Endothelial cell of umbilical vein (primary cell): ENCODE measurements around the gene EREG. TPM values are rescaled to one million over a fixed set of nuclear protein-coding genes. Genes with fewer than 3 reads are reported as not detected.
A peak's percentile ranks its signal among the peaks of the same experiment; 100 is the strongest.

Source experiments
- BruUV-seq: library from RNA; stranded (reverse); fragments of 400-500 nt; replicated peaks from 2 replicates; lab custom pipeline; 2021; lab: Mats Ljungman, UMichigan
- CTCF ChIA-PET: fragments of 300-600, 350-600 bp; sonication (Branson Sonifier 250); formaldehyde crosslinking; loops from one replicate; lab custom pipeline; 2021; ENCODE audit warnings: antibody characterized with exemption, inconsistent platforms; lab: Charles Lee
- POLR2A ChIA-PET: fragments of 300-600, 350-600 bp; sonication (Branson Sonifier 250); formaldehyde crosslinking; loops from one replicate; lab custom pipeline; 2021; ENCODE audit warnings: antibody characterized with exemption, inconsistent platforms; lab: Charles Lee
- DNase-seq: peaks from one replicate; pipeline ENCODE4 v3.0.0-alpha.2; 2011; ENCODE audit warnings: low read depth, low spot score
- FAIRE-seq: peaks from 2 replicates; lab custom pipeline; 2011; peaks lifted over from hg19 to GRCh38; lab: Jason Lieb, UNC
- H2AFZ ChIP-seq: 2 replicates; pipeline ENCODE4 v1.6.0; 2012; ENCODE audit warnings: low read depth, low read length, control low read depth, inconsistent platforms
- H3K27ac ChIP-seq: 2 replicates; pipeline ENCODE4 v1.5.1; 2011; ENCODE audit warnings: low read depth, mild to moderate bottlenecking, control low read depth, low read length, moderate library complexity; ENCODE audit not compliant: insufficient read depth
- H3K27me3 ChIP-seq, 2 experiments: 2 replicates each; pipeline versions ENCODE4 v1.6.0 to v1.6.1; 2011; ENCODE audit warnings: low read length in 2 of 2, mixed read lengths in 1 of 2; ENCODE audit not compliant: control insufficient read depth in 2 of 2, insufficient read depth in 2 of 2
- H3K36me3 ChIP-seq, 2 experiments: 2 replicates in 1 of 2; 3 replicates in 1 of 2; pipeline ENCODE4 v1.5.1; 2011; ENCODE audit warnings: low read length in 2 of 2, mild to moderate bottlenecking in 1 of 2, moderate library complexity in 1 of 2; ENCODE audit not compliant: control insufficient read depth in 2 of 2, insufficient read depth in 2 of 2; ENCODE audit errors: extremely low read depth in 1 of 2
- H3K4me1 ChIP-seq: 3 replicates; pipeline ENCODE4 v1.5.1; 2011; ENCODE audit warnings: mild to moderate bottlenecking, low read length; ENCODE audit not compliant: control insufficient read depth, insufficient read depth; ENCODE audit errors: extremely low read depth
- H3K4me2 ChIP-seq: 2 replicates; pipeline ENCODE4 v1.6.1; 2011; ENCODE audit warnings: low read length, control low read depth, mixed read lengths; ENCODE audit not compliant: insufficient read depth
- H3K4me3 ChIP-seq, 3 experiments: fragments of 200-600 bp in 1 of 3; sonication (generic), shearing (Covaris generic) in 1 of 3; replicated peaks in 1 of 3; 2 replicates each; pipeline ENCODE4 v1.5.1; 2011 to 2016; ENCODE audit warnings: control low read depth in 3 of 3, low read length in 3 of 3, mild to moderate bottlenecking in 2 of 3, inconsistent platforms in 1 of 3, low read depth in 1 of 3, moderate library complexity in 1 of 3; ENCODE audit not compliant: insufficient read depth in 1 of 3
- H3K79me2 ChIP-seq: 2 replicates; pipeline ENCODE4 v1.6.0; 2012; ENCODE audit warnings: low read length, inconsistent platforms; ENCODE audit not compliant: control insufficient read depth, insufficient read depth
- H3K9ac ChIP-seq: replicated peaks from 2 replicates; pipeline ENCODE3; 2011; ENCODE audit warnings: low read length, control low read depth; ENCODE audit not compliant: insufficient read depth; ENCODE audit errors: extremely low read depth
- H3K9me1 ChIP-seq: replicated peaks from 3 replicates; pipeline ENCODE4 v1.6.0; 2011; ENCODE audit warnings: mild to moderate bottlenecking, low read length; ENCODE audit not compliant: control insufficient read depth, insufficient read depth; ENCODE audit errors: extremely low read depth
- H3K9me3 ChIP-seq: replicated peaks from 2 replicates; pipeline ENCODE4 v1.5.1; 2012; ENCODE audit warnings: low read length, inconsistent platforms; ENCODE audit not compliant: control insufficient read depth, insufficient read depth
- H4K20me1 ChIP-seq: replicated peaks from 2 replicates; pipeline ENCODE3; 2011; ENCODE audit warnings: mild to moderate bottlenecking, low read length; ENCODE audit not compliant: control insufficient read depth, insufficient read depth; ENCODE audit errors: extremely low read depth
- EZH2 ChIP-seq: IDR thresholded peaks from 2 replicates; pipeline ENCODE4 v1.6.1; 2012; ENCODE audit warnings: borderline replicate concordance, low read depth, mild to moderate bottlenecking, moderate library complexity, low read length, inconsistent platforms; ENCODE audit not compliant: severe bottlenecking
- FOS ChIP-seq: IDR thresholded peaks from 2 replicates; pipeline ENCODE4 v1.6.1; 2011; ENCODE audit warnings: mild to moderate bottlenecking, low read length, moderate library complexity, borderline replicate concordance; ENCODE audit not compliant: insufficient read depth
- GATA2 ChIP-seq: IDR thresholded peaks from 2 replicates; pipeline ENCODE4 v1.7.0; 2011; ENCODE audit warnings: low read depth, mild to moderate bottlenecking, moderate library complexity, mixed read lengths, low read length; ENCODE audit not compliant: insufficient read length, insufficient read depth
- JUN ChIP-seq: IDR thresholded peaks from 2 replicates; pipeline ENCODE4 v1.6.1; 2011; ENCODE audit warnings: borderline replicate concordance, low read depth; ENCODE audit not compliant: insufficient read length, insufficient read depth
- MYC ChIP-seq: IDR thresholded peaks from one replicate; pipeline ENCODE4 v1.6.1; 2011; ENCODE audit warnings: mild to moderate bottlenecking, low read depth, low read length
- POLR2A ChIP-seq: IDR thresholded peaks from 2 replicates; pipeline ENCODE4 v1.6.1; 2012; ENCODE audit warnings: low read depth, mild to moderate bottlenecking, control low read depth, low read length
- POLR2AphosphoS5 ChIP-seq: IDR thresholded peaks from 2 replicates; pipeline ENCODE4 v1.6.1; 2012; ENCODE audit warnings: low read depth, mild to moderate bottlenecking, control low read depth, low read length, moderate library complexity; ENCODE audit not compliant: insufficient read depth
- dilution Hi-C: fragments of 300-500 bp; cut with MboI; formaldehyde crosslinking; loops from one replicate; pipeline ENCODE4 v1.15.0; 2019; ENCODE audit warnings: low sequenced_read_pairs; ENCODE audit not compliant: extremely low pct_ligation_motif_present
- intact Hi-C: fragments of 100-400 bp; cut with micrococcal nuclease; formaldehyde crosslinking; loops from one replicate; pipeline ENCODE4 v1.10.0; 2022
- polyA plus RNA-seq, 4 experiments: library from polyadenylated mRNA; depleted of rRNA in 3 of 4; stranded (reverse) in 3 of 4; unstranded in 1 of 4; fragments of >200 nt; gene quantifications; 2 replicates each; pipeline versions ENCODE4 v1.2.1 to v1.2.3, GENCODE V29; 2011 to 2012; ENCODE audit warnings: missing spikeins in 1 of 4
- total RNA-seq: library from RNA; stranded (reverse); gene quantifications from 2 replicates; pipeline ENCODE4 v1.2.3, GENCODE V29; 2021
- TF ChIP-seq, protein P1 (sequence below): IDR thresholded peaks from 2 replicates; pipeline ENCODE4 v1.6.1; 2011; ENCODE audit not compliant: insufficient read depth, insufficient read length
- TF ChIP-seq, protein P2 (sequence below), 2 donors: IDR thresholded peaks; 1 replicate in 1 of 2; 2 replicates in 1 of 2; pipeline ENCODE4 v1.5.1; 2011; ENCODE audit warnings: low read length in 2 of 2, mild to moderate bottlenecking in 2 of 2, moderate library complexity in 2 of 2, control low read depth in 1 of 2, inconsistent platforms in 1 of 2, low read depth in 1 of 2; ENCODE audit not compliant: insufficient read depth in 1 of 2; ENCODE audit errors: extremely low read depth in 1 of 2

Gene EREG
- total and polyA plus RNA-seq, 2 donors (not counting 3 experiments of a cell fraction or from before 2014, with no cell fraction given), result not detected

DNA sequence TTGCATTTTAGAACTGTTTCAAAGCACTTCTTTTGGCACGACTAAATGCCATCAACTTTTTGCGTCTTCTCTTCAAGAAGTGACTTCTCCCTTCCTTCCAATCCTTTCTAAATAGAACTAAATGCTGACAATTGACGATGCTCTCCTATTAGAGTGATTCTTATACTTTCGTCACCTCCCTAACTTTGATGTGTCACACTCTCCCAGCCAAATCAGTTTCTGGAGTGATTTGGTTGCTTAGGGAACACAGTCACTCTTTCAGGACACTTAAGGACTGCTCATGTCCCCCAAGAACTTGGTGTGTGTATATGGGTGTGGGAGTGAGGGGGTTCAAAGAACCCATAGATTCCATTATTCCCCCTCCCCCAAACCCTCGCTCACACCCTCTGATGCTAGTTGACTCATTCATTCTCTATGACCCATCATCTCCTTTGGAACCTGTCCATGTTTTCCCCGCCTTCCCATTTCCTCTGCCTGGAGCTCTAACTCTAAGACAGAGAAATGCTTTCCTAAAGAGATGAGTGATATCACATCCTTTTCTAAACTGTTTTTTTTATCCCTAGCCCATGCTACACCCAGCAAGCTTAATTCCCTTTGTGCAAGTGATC is 53.2 kb downstream of the EREG start:
- no peaks in the 10 kb centered on the region for H3K36me3 ChIP-seq
- peak overlapping the region; percentile 59 for H2AFZ ChIP-seq
- dilution Hi-C loops, result no loop called here
- ChIA-PET POLR2A (no interaction called here), CTCF (interaction anchor here (0.7 to 1.4 kb wide), 5 partner anchors 23 to 253 kb away, joined by 3 to 5 read pairs (median 3); partner anchors contain the start of gene AREG)
- H3K27ac ChIP-seq, result peak overlapping the region; percentile 58
- FAIRE-seq, result peak; percentile 35
- H3K9me1 ChIP-seq, result no peaks in the 10 kb centered on the region
- H3K4me2 ChIP-seq, result peak overlapping the region; percentile 58
- no peak overlapping the region for H3K9ac ChIP-seq
- no peaks in the 10 kb centered on the region for H4K20me1 ChIP-seq
- peak; percentile 80 for TF ChIP-seq JUN
- TF ChIP-seq EZH2, result no peak
- TF ChIP-seq MYC, result no peak
- TF ChIP-seq, protein P1, sequence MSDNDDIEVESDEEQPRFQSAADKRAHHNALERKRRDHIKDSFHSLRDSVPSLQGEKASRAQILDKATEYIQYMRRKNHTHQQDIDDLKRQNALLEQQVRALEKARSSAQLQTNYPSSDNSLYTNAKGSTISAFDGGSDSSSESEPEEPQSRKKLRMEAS, result no peak
- TF ChIP-seq POLR2AphosphoS5, result peak; percentile 51
- TF ChIP-seq, protein P2, sequence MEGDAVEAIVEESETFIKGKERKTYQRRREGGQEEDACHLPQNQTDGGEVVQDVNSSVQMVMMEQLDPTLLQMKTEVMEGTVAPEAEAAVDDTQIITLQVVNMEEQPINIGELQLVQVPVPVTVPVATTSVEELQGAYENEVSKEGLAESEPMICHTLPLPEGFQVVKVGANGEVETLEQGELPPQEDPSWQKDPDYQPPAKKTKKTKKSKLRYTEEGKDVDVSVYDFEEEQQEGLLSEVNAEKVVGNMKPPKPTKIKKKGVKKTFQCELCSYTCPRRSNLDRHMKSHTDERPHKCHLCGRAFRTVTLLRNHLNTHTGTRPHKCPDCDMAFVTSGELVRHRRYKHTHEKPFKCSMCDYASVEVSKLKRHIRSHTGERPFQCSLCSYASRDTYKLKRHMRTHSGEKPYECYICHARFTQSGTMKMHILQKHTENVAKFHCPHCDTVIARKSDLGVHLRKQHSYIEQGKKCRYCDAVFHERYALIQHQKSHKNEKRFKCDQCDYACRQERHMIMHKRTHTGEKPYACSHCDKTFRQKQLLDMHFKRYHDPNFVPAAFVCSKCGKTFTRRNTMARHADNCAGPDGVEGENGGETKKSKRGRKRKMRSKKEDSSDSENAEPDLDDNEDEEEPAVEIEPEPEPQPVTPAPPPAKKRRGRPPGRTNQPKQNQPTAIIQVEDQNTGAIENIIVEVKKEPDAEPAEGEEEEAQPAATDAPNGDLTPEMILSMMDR (IDR thresholded peaks at IDR 0.05; ENCODE audit: extremely low read depth in 1 of 2, insufficient read depth in 1 of 2, low read depth in 1 of 2, low read length in 2 of 2), result no peak
- peak; percentile 92 for TF ChIP-seq FOS
- TF ChIP-seq GATA2, result peak; percentile 34
- no peak for TF ChIP-seq POLR2A
- no peaks in the 10 kb centered on the region for H3K79me2 ChIP-seq
- intact Hi-C loops, result loop anchor here (5.0 kb wide), 2 partner anchors 34 to 204 kb away; no protein-coding TSS in a partner anchor
- H3K4me1 ChIP-seq, result peaks cover 18% of the 10 kb centered on the region
- no peaks in the 10 kb centered on the region for H3K9me3 ChIP-seq
- no TSS peak for BruUV-seq
- peak; percentile 95 for DNase-seq
- H3K4me3 ChIP-seq, result no peak overlapping the region
- no peaks in the 10 kb centered on the region for H3K27me3 ChIP-seq
